ENCODE measurements around the gene AHCYL2. TPM values are rescaled to one million over a fixed set of nuclear protein-coding genes. Genes with fewer than 3 reads are reported as not detected.

Gene AHCYL2
- total and polyA plus RNA-seq, 2 of the 8 experiments (the other 6 are each of a cell fraction or from before 2014, with no cell fraction given), result 20.7 to 25.4 TPM

- no peak for TF ChIP-seq CHD7 (IDR thresholded peaks at IDR 0.05; ENCODE audit: insufficient replicate concordance, low read length)
- TF ChIP-seq SIN3A (conservative IDR thresholded peaks at IDR 0.05 in 1 of 2, IDR thresholded peaks at IDR 0.05 in 1 of 2; ENCODE audit: low read depth in 1 of 2, low read length in 2 of 2), result no peak
These were observed 214.2 kb downstream of the AHCYL2 start (continued) for GRCh38 chr7:129438839-129439651.
